Neural cell (in vitro differentiated cells): ENCODE results near the gene SLCO3A1. TPM values are rescaled to one million over a fixed set of nuclear protein-coding genes. Genes with fewer than 3 reads are reported as not detected.

ENCODE experiments used
- H2AFZ ChIP-seq: fragments of 200-600, 300-800 bp; sonication (generic), shearing (Covaris generic); 2 replicates; pipeline ENCODE4 v1.6.0; 2014; ENCODE audit warnings: low read depth, mild to moderate bottlenecking, antibody characterized with exemption, low read length, moderate library complexity
- H3F3A ChIP-seq: fragments of 200-600 bp; shearing (Covaris generic); 2 replicates; pipeline ENCODE4 v1.6.1; 2016; ENCODE audit warnings: mild to moderate bottlenecking, moderate library complexity, mixed read lengths, antibody characterized with exemption, low read length; ENCODE audit not compliant: insufficient read depth, poor library complexity, severe bottlenecking
- H3K27ac ChIP-seq: fragments of 200-600, 300-800 bp; sonication (generic), shearing (Covaris generic); 2 replicates; pipeline ENCODE4 v1.5.1; 2014; ENCODE audit warnings: mild to moderate bottlenecking, low read length, moderate library complexity
- H3K27me3 ChIP-seq: fragments of 300-800, 200-600 bp; sonication (generic), shearing (Covaris generic); 2 replicates; pipeline ENCODE4 v1.6.0; 2014; ENCODE audit warnings: mild to moderate bottlenecking, low read depth, low read length, moderate library complexity; ENCODE audit not compliant: insufficient read depth
- H3K36me3 ChIP-seq: fragments of 300-800, 200-600 bp; sonication (generic), shearing (Covaris generic); 2 replicates; pipeline ENCODE4 v1.5.1; 2014; ENCODE audit warnings: mild to moderate bottlenecking, antibody characterized with exemption, low read length, moderate library complexity; ENCODE audit not compliant: insufficient read depth
- H3K4me2 ChIP-seq: fragments of 300-800, 200-600 bp; sonication (generic), shearing (Covaris generic); 2 replicates; pipeline ENCODE4 v1.6.0; 2014; ENCODE audit warnings: mild to moderate bottlenecking, low read length
- H3K4me3 ChIP-seq: fragments of 300-800, 200-600 bp; sonication (generic), shearing (Covaris generic); 2 replicates; pipeline ENCODE4 v1.5.1; 2014; ENCODE audit warnings: mild to moderate bottlenecking, low read length, moderate library complexity
- H3K79me2 ChIP-seq: fragments of 200-600 bp; shearing (Covaris generic); replicated peaks from 2 replicates; pipeline ENCODE4 v1.6.0; 2014; ENCODE audit warnings: mild to moderate bottlenecking, low read length, moderate library complexity; ENCODE audit not compliant: insufficient read depth
- H3K9ac ChIP-seq: fragments of 300-800, 200-600 bp; sonication (generic), shearing (Covaris generic); 2 replicates; pipeline ENCODE4 v1.6.1; 2016; ENCODE audit warnings: mild to moderate bottlenecking, low read length, mixed read lengths
- H3K9me2 ChIP-seq: fragments of 200-600 bp; shearing (Covaris generic); 2 replicates; pipeline ENCODE4 v1.6.1; 2016; ENCODE audit warnings: mild to moderate bottlenecking, low read length, mixed read lengths; ENCODE audit not compliant: insufficient read depth
- H3K9me3 ChIP-seq: fragments of 200-600, 300-800 bp; sonication (generic), shearing (Covaris generic); 2 replicates; pipeline ENCODE4 v1.6.1; 2016; ENCODE audit warnings: mild to moderate bottlenecking, mixed run types, low read length, moderate library complexity, mixed read lengths
- H4K20me1 ChIP-seq: fragments of 200-600 bp; shearing (Covaris generic); 2 replicates; pipeline ENCODE4 v1.6.1; 2016; ENCODE audit warnings: mild to moderate bottlenecking, mixed run types; ENCODE audit not compliant: insufficient read depth
- CTCF ChIP-seq: fragments of 450-650 bp; IDR thresholded peaks from 2 replicates; pipeline ENCODE4 v1.5.1; 2014; ENCODE audit warnings: antibody characterized with exemption, mild to moderate bottlenecking, moderate library complexity; ENCODE audit not compliant: poor library complexity, severe bottlenecking
- EP300 ChIP-seq: fragments of 450-650 bp; conservative IDR thresholded peaks from 2 replicates; pipeline ENCODE4 v1.6.1; 2014; ENCODE audit warnings: antibody characterized with exemption, mild to moderate bottlenecking, moderate library complexity; ENCODE audit not compliant: poor library complexity, severe bottlenecking
- EZH2 ChIP-seq: fragments of 200-600, 300-800 bp; shearing (Covaris generic), sonication (generic); IDR thresholded peaks from 2 replicates; pipeline ENCODE4 v1.6.1; 2014; ENCODE audit warnings: antibody characterized with exemption, low read length, borderline replicate concordance, mild to moderate bottlenecking; ENCODE audit not compliant: insufficient read depth, poor library complexity, severe bottlenecking
- MXI1 ChIP-seq: fragments of 450-650 bp; conservative IDR thresholded peaks from 2 replicates; pipeline ENCODE4 v1.6.1; 2014; ENCODE audit warnings: antibody characterized with exemption, mild to moderate bottlenecking; ENCODE audit not compliant: poor library complexity, severe bottlenecking
- POLR2AphosphoS5 ChIP-seq: IDR thresholded peaks from 2 replicates; pipeline ENCODE4 v1.6.1; 2012
- RAD21 ChIP-seq: fragments of 450-650 bp; conservative IDR thresholded peaks from 2 replicates; pipeline ENCODE4 v1.6.1; 2014; ENCODE audit warnings: antibody characterized with exemption, mild to moderate bottlenecking, moderate library complexity
- REST ChIP-seq: IDR thresholded peaks from 2 replicates; pipeline ENCODE4 v1.6.1; 2012; ENCODE audit warnings: borderline replicate concordance
- SMC3 ChIP-seq: fragments of 450-650 bp; conservative IDR thresholded peaks from 2 replicates; pipeline ENCODE4 v1.6.1; 2014; ENCODE audit warnings: antibody characterized with exemption, mild to moderate bottlenecking, moderate library complexity; ENCODE audit not compliant: poor library complexity
- TAF1 ChIP-seq: IDR thresholded peaks from 2 replicates; pipeline ENCODE4 v1.6.1; 2012; ENCODE audit warnings: low read depth
- polyA plus RNA-seq: library from polyadenylated mRNA; depleted of rRNA; stranded (reverse); fragments of >200 nt; gene quantifications from 2 replicates; pipeline ENCODE4 v1.2.3, GENCODE V29; 2014

SLCO3A1 gene
- polyA plus RNA-seq, 1 donor from 2014 or later = 14.2 TPM

GRCh38 chr15:92107510-92107909, 254.0 kb downstream of the SLCO3A1 start:
- no peak overlapping the region for H3K27ac ChIP-seq
- H3K4me2 ChIP-seq = no peak overlapping the region
- no peaks in the 10 kb centered on the region for H3K79me2 ChIP-seq
- H3K9me2 ChIP-seq = no peaks in the 10 kb centered on the region
- no peaks in the 10 kb centered on the region for H3K27me3 ChIP-seq
- no peaks in the 10 kb centered on the region for H4K20me1 ChIP-seq
- H3K9me3 ChIP-seq = no peaks in the 10 kb centered on the region
- no peak overlapping the region for H3K9ac ChIP-seq
- no peaks in the 10 kb centered on the region for H3F3A ChIP-seq
- H2AFZ ChIP-seq = no peak overlapping the region
- H3K36me3 ChIP-seq = no peaks in the 10 kb centered on the region
- no peak overlapping the region for H3K4me3 ChIP-seq
- TF ChIP-seq CTCF = no peak

- H3K36me3 ChIP-seq = no peaks in the 10 kb centered on the region
- H3K27me3 ChIP-seq = no peaks in the 10 kb centered on the region
- no peak for TF ChIP-seq EZH2
- peak; percentile 19 for TF ChIP-seq EP300
- H3K27ac ChIP-seq = no peak overlapping the region
- H4K20me1 ChIP-seq = no peaks in the 10 kb centered on the region
- H2AFZ ChIP-seq = no peak overlapping the region
- no peaks in the 10 kb centered on the region for H3F3A ChIP-seq
- H3K4me2 ChIP-seq = no peak overlapping the region
- H3K4me3 ChIP-seq = no peak overlapping the region
- H3K9me2 ChIP-seq = no peaks in the 10 kb centered on the region
- no peaks in the 10 kb centered on the region for H3K79me2 ChIP-seq
- H3K9ac ChIP-seq = no peak overlapping the region
- no peaks in the 10 kb centered on the region for H3K9me3 ChIP-seq
Measured at GRCh38 chr15:92109191-92109873, 255.8 kb downstream of the SLCO3A1 start.

GRCh38 chr15:92111291-92111690, 257.8 kb downstream of the SLCO3A1 start:
- H3K4me2 ChIP-seq = no peak overlapping the region
- H3K9ac ChIP-seq = no peak overlapping the region
- H3K4me3 ChIP-seq = no peak overlapping the region
- no peaks in the 10 kb centered on the region for H3K36me3 ChIP-seq
- H3K9me3 ChIP-seq = no peaks in the 10 kb centered on the region
- H3F3A ChIP-seq = no peaks in the 10 kb centered on the region
- H3K27ac ChIP-seq = no peak overlapping the region
- H3K27me3 ChIP-seq = no peaks in the 10 kb centered on the region
- no peak overlapping the region for H2AFZ ChIP-seq
- no peaks in the 10 kb centered on the region for H3K79me2 ChIP-seq
- TF ChIP-seq REST = no peak
- TF ChIP-seq TAF1 = no peak
- TF ChIP-seq CTCF = no peak
- no peak for TF ChIP-seq EZH2
- TF ChIP-seq POLR2AphosphoS5 = no peak
- no peak for TF ChIP-seq SMC3
- no peak for TF ChIP-seq MXI1
- no peak for TF ChIP-seq RAD21
- no peak for TF ChIP-seq EP300
- H4K20me1 ChIP-seq = no peaks in the 10 kb centered on the region
- H3K9me2 ChIP-seq = no peaks in the 10 kb centered on the region
